LoVo (cell line): ENCODE data around the gene SMDT1.
"Not testable (repeated sequence)": the region's sequence is repeated elsewhere in the genome, so short reads cannot be mapped to it uniquely, and the experiment has no call there.

Source experiments
- DNase-seq: peaks from one replicate; pipeline ENCODE4 v3.0.0-alpha.2; 2016; ENCODE audit warnings: low spot score

The SMDT1 gene

DNA sequence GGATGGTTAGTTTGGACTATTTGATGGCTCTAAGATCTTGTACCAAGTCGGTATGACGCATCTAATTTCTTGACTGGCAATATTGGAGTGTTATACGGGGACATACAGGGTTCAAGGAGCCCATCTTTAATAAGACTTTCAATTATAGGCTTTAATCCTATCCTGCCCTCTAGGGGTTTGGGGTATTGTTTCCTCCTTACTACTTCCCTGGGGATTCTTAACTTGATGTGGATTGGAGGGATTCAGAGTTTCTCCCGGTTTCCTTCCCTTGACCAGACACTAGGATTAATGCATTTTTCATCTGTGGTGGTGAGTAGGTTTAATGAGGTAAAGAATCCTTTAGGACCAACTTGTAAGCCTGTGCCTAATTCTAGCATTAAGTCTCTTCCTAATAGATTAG is 32.3 kb downstream of the SMDT1 start:
- no peak for DNase-seq

DNA sequence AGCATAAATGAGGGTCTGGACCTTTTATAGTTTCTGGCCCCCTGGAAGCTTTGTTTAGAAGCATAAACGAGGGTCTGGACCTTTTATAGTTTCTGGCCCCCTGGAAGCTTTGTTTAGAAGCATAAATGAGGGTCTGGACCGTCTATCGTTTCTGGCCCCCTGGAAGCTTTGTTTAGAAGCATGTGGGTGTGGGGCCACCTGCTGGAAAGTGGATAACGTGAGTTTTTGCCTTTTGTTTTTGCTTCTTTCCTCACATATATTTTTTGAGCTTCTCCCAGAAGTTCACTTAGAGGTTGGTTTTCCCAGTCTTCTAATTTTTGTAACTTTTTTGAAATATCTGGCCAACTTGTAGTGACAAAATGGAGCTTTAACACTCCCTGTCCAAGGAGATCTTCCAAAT is 33.3 kb downstream of the SMDT1 start:
- DNase-seq = not testable (repeated sequence)

DNA sequence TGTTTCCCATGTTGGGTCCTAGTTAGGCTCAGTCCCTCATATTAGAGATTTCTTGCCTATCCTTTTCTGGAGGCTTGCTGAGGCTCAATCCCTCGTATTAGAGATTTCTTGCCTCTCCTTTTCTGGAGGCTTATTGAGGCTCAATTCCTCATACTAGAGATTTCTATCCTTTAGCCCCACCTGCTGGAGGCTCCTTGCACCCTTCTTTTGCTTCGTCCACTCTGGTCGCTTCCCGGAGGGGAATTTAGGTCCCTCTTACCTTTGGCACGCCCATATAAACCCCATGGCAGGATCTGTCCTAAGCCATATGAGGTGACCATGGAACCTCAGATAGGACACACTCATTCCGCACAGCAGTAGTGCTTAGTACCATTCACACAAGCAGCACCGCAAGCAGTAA is 35.2 kb downstream of the SMDT1 start:
- no peak for DNase-seq

DNA sequence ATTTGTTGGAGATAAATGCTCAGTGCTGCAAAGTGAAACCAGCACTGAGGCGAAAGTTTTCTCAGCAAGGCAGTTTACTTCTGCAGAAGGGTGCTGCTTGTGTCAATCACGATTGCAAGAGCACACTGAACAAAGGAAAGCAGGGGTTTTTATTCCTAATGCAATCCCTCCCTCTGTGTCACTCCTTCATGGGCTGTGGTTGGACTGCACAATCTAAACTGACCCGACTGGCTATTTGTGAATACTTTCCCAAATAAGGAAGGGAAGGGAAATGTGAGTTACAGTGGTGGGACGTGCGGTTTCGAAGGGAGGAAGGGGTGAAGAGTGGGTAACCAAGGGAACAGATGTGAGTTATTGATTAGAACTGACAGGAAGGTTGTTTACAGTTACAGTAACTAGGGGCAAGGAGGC is 35.9 kb downstream of the SMDT1 start:
- not testable (repeated sequence) for DNase-seq

DNA sequence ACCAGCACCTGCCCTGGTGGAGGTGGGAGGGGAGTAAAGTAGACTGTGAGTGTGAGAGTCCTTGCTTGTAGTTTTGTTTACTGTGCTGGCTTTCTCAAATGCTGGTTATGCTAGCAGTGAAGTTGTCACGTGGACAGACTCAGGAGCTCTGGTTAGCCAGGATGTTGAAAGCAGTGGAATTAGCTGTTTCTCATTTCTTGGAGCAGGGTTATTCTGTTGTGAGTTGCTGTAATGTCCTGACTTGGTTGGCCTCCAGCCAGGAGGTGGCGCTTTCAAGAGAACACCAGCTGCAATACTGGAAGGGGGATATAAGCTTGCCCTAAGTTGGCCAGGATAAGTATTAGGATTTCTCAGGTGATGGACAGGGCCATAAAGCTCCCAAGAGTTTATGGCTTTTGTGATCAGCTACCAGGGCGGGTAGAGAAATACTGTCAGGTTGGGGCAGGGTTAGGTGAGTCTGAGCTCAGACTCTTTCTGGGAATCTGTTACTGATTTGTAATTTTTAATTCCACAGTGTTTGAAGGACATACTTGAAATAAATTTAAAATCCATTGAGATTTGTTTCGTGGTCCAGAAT is 37.4 kb downstream of the SMDT1 start:
- no peak for DNase-seq

DNA sequence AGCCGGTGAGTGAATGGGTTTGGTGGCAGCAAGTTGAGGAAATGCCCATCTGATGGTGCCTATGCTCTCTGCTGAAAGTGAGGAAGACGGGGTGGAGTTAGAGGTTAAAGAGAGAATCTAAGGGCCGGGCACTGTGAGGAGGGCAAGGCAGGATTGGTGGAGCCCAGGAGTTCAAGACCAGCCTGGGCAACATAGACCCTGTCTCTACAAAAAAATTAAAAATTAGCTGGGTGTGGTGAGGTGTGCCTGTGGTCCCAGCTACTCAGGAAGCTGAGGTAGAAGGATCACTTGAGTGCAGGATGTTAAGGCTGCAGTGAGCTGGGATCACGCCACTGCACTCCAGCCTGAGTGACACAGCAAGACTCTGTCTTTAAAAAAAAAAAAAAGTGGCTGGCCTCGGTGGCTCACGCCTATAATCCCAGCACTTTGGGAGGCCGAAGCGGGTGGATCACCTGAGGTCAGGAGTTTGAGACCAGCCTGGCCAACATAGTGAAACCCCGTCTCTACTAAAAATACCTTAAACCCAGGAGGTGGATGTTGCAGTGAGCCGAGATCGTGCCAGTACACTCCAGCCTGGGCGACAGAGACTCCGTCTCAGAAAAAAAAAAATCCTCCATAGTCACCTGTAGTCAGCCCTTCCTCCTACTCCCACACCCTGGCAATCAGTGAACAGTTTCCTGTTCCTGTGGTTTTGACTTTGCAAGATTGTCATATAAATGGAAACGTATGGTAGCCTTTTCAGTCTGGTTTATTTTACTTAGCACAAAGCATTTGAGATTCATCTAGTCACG is 40.9 kb downstream of the SMDT1 start:
- DNase-seq = not testable (repeated sequence)

DNA sequence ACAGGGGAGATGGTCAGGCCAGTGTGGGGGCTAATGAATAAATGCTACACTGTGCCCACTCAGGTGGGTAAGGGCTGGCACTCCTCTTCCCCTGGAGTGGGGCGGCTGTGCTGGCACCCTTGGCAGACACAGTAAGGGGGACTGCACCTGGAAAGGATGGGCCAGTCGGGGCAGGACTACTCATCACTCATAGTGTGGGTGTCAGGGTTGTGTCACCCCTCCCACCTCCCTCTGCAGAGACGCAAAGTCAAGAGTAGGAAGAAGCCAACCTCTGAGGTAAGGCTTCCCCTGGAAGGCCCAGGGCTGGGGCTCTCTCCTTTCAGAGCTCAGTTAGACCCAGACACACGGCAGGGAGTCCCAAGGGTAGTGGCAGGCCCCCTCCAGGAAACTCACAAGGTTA is 44.0 kb downstream of the SMDT1 start:
- DNase-seq = not testable (repeated sequence)

DNA sequence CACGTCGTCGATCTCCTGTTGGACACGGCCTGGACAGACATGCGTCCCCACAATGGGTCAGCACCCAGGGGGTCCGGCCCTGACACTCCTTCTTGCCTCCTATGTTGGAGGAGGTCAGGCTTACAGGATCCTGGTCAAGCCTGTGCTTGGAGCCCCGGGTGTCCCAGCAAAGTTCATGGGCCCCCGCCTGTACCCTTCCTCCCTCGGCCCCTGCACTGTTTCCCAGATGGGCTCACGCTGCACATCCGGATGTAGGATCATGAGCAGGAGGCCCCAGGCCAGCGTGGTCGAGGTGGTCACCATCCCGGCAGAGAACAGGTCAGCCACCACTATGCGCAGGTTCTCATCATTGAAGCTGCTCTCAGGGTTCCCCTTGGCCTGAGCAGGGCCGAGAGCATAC is 48.1 kb downstream of the SMDT1 start:
- no peak for DNase-seq

DNA sequence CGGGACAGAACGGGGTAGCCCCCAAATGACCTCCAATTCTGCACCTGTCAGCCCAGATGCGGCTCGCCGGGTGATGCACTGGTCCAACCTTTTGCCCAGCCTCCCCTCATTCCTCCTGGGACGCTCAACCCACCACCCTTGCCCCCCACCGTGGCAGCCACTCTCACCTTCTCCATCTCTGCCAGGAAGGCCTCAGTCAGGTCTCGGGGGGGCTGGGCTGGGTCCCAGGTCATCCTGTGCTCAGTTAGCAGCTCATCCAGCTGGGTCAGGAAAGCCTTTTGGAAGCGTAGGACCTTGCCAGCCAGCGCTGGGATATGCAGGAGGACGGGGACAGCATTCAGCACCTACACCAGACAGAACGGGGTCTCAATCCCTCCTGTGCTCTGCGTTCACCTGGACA is 48.5 kb downstream of the SMDT1 start:
- DNase-seq = not testable (repeated sequence)

DNA sequence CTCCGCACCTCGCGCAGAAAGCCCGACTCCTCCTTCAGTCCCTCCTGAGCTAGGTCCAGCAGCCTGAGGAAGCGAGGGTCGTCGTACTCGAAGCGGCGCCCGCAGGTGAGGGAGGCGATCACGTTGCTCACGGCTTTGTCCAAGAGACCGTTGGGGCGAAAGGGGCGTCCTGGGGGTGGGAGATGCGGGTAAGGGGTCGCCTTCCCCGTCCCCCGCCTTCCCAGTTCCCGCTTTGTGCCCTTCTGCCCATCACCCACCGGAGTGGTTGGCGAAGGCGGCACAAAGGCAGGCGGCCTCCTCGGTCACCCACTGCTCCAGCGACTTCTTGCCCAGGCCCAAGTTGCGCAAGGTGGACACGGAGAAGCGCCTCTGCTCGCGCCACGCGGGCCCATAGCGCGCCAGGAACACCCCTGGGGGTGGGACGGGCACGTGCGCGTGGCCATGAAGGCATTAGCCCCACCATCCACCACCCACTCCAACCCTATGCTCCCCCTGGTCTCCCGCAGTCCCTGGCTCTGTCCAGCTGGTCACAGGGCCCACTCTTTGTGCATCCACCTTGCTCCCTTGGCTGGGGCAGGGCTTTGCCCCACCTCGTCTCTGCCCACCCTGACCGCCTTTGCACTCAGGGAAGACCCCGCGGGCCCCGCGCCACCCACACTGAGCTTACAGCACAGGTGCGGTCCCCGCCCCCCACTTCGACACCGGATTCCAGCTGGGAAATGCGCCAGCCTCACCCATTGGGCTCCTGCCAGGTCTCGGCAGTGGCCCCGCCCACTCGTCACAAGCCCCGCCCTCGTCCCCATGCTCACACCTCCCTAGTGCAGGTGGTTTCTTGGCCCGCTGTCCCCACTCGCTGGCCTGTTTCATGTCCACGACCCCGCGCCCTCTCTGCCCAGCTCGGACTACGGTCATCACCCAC is 49.5 kb downstream of the SMDT1 start:
- peak; percentile 44 for DNase-seq

DNA sequence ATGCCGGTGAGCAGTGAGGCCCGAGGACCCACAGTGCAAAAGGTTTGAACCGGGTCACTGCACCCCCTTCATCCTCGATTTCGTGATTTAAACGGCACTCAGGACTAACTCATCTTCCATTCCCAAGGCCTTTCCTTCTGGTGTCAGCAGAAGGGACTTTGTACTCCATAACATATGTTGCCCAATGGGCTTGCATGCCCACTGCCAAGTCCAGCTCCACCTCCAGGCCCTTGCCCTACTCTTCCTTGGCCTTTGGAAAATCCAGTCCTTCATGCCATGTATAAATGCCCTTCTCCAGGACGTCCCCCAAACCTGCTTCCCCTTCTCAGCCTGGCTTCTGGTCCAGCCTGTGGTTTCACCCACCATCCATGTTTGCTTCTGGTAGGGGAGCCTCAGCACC is 50.7 kb downstream of the SMDT1 start:
- DNase-seq = not testable (repeated sequence)

DNA sequence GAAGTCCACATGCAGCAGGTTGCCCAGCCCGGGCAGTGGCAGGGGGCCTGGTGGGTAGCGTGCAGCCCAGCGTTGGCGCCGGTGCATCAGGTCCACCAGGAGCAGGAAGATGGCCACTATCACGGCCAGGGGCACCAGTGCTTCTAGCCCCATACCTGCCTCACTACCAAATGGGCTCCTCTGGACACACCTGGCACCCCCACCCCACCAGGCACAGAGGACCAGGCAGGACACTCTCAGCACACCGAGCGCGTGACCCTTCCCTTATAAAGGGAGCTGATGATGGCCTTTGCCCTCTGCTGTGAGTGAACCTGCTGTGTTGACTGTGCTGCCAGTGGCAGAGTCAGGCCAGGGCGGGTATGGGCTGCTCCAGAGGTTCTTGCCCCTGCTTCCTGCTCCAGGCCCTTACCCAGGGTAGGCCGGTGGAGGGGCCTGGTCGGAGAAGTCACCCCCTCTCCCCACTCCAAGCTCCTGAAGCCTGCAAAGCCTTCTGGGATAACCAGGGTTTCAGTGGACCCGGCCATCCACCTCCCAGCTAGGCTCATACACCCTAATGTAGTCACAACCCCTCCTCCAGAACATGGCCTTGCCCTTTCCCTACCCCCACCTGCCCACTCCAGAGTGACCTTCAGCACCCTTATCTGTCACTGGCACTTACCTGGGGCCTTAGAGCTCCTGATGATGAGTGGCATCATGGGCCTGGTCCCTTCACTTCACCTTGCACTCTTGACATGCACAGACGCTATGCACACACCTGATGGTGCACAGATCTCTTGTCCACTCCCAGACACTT is 51.3 kb downstream of the SMDT1 start, which contains the start of gene CYP2D6:
CYP2D6 (minus strand) TSS at position 172 of the 793 bp plus-strand sequence; CDS start at position 153, 19 bp downstream.
- not testable (repeated sequence) for DNase-seq

DNA sequence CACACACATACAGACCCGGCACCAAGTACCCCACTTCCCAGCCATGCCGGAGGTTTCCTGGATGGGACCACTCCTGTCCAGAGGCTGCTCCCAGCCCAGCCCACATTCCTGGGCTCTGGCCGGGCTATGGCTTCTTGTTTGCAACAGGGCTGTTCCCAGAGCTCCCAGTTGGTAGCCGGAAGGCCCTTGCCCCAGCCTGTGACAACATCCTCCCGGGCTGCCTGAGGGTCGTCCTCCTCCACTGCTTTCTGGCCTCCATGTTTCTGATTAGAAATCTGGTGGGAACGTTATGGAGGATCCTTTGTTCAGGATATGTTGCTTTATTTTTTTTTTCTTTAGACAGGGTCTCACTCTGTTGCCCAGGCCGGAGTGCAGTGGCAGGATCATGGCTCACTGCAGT is 52.1 kb downstream of the SMDT1 start:
- DNase-seq = no peak

DNA sequence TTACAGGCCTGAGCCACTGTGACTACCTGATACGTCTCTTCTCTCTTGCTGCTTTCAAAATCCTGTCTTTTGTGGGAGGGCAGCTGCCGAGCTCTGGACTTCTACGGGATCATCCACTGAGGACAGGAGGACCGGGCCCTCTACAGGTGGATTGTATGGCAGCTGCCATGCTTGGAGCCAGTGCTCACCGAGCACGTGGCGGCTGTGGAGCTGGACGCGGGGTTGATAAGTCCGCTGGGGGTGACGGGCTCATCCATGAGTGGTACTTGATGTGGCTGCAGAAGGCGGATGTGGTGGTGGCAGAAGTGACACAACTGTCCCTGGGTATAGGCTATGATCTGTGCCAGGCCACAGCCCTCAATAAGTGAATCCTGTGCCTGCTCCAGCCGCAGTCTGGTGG is 53.0 kb downstream of the SMDT1 start:
- no peak for DNase-seq
